Left renal cortex interstitium (tissue), 4 donors: ENCODE results near the gene FAM114A1. TPM values are rescaled to one million over a fixed set of nuclear protein-coding genes. Genes with fewer than 3 reads are reported as not detected.

Experiments
- DNase-seq, 4 donors: peaks; one replicate each; pipeline ENCODE4 v3.0.0-alpha.2; 2013; ENCODE audit warnings: low read depth in 4 of 4, low spot score in 2 of 4, missing footprints in 1 of 4
- polyA plus RNA-seq, 4 donors: library from polyadenylated mRNA; unstranded; fragments of 120-200 nt; gene quantifications; one replicate each; pipeline ENCODE4 v1.2.1, GENCODE V29; 2013; ENCODE audit not compliant: insufficient read length in 4 of 4

FAM114A1 gene
- polyA plus RNA-seq, 4 donors = 26.7 to 42.4 (median 33.6) TPM

DNA sequence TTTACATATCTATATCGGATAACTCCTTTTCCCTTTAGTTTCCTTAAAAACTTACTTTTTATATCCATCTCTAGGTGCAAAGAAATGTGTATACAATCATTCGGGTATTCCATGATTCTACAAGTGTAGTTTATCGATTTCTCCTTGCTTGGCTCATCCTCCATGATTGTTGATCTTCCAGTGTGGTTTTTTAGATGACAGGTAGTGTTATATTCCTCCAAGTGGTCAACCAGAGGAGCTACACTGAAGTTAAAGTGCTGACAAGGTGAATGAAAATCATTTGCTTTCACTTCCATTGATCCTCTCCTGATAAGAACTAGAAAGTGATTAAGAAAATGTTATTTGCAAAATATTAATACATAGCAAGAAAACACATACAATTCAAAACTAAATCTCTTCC is 126.1 kb downstream of the FAM114A1 start:
- DNase-seq = no peak

DNA sequence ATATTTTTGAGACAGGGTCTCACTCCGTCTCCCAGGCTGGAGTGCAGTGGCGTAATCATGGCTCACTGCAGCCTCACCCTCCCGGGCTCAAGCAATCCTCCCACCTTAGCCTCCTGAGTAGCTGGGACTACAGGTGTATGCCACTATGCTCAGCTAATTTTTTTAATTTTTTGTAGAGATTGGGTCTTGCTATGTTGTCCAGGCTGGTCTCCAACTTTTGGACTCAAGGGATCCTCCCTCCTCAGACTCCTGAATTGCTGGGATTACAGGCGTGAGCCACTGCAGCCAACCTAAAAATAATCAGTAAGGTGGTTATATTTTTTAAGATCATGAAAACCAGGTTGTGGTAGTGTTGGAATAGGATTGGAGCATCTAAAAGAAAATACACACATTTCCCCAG is 126.5 kb downstream of the FAM114A1 start:
- no peak for DNase-seq

Other genes starting within 250 kb of the FAM114A1 start
- 10 to 100 TPM; 53.6 to 63.8 (median 61.7) TPM for gene KLF3, start 203.6 kb upstream of the FAM114A1 start, polyA plus RNA-seq
- under 1 TPM; 0.44 to 0.89 (median 0.64) TPM for gene TLR10, start 84.8 kb upstream of the FAM114A1 start, polyA plus RNA-seq
- 1 to 10 TPM; 3.1 to 4.9 (median 3.9) TPM for gene TLR1, start 63.0 kb upstream of the FAM114A1 start, polyA plus RNA-seq
- gene TLR6, start 11.0 kb upstream of the FAM114A1 start, polyA plus RNA-seq = under 1 TPM; 0.49 to 0.65 (median 0.58) TPM
- 1 to 10 TPM; 3.2 to 4.1 (median 3.4) TPM for gene TMEM156, start 164.6 kb downstream of the FAM114A1 start, polyA plus RNA-seq
- 10 to 100 TPM; 38.8 to 45.4 (median 42.5) TPM for gene KLHL5, start 194.4 kb downstream of the FAM114A1 start, polyA plus RNA-seq